Muscle layer of colon (tissue), 2 donors: ENCODE data around the gene R3HDM4.

Source experiments
- H3K27ac ChIP-seq: one replicate; pipeline ENCODE4 v1.7.0; 2013; ENCODE audit warnings: low read depth, mild to moderate bottlenecking, low read length, moderate library complexity
- H3K27me3 ChIP-seq, 2 donors: one replicate each; pipeline ENCODE4 v1.7.0; 2013; ENCODE audit warnings: low read length in 2 of 2, mild to moderate bottlenecking in 2 of 2; ENCODE audit not compliant: insufficient read depth in 2 of 2, control insufficient read depth in 1 of 2
- H3K36me3 ChIP-seq: one replicate; pipeline ENCODE4 v1.7.0; 2013; ENCODE audit warnings: mild to moderate bottlenecking, low read length; ENCODE audit not compliant: insufficient read depth
- H3K4me1 ChIP-seq: one replicate; pipeline ENCODE4 v1.7.0; 2013; ENCODE audit warnings: mild to moderate bottlenecking, low read length; ENCODE audit not compliant: insufficient read depth
- H3K4me3 ChIP-seq, 2 donors: one replicate each; pipeline ENCODE4 v1.7.0; 2013; ENCODE audit warnings: low read length in 2 of 2, low read depth in 1 of 2, mild to moderate bottlenecking in 1 of 2, moderate library complexity in 1 of 2
- H3K9ac ChIP-seq: one replicate; pipeline ENCODE4 v1.7.0; 2013; ENCODE audit warnings: low read length
- H3K9me3 ChIP-seq: one replicate; pipeline ENCODE4 v1.7.0; 2013; ENCODE audit warnings: mild to moderate bottlenecking, low read length
- donor health status: abdominal sarcoma.
- donor health status: Adenocarcinoma of cecum.

R3HDM4 gene

DNA sequence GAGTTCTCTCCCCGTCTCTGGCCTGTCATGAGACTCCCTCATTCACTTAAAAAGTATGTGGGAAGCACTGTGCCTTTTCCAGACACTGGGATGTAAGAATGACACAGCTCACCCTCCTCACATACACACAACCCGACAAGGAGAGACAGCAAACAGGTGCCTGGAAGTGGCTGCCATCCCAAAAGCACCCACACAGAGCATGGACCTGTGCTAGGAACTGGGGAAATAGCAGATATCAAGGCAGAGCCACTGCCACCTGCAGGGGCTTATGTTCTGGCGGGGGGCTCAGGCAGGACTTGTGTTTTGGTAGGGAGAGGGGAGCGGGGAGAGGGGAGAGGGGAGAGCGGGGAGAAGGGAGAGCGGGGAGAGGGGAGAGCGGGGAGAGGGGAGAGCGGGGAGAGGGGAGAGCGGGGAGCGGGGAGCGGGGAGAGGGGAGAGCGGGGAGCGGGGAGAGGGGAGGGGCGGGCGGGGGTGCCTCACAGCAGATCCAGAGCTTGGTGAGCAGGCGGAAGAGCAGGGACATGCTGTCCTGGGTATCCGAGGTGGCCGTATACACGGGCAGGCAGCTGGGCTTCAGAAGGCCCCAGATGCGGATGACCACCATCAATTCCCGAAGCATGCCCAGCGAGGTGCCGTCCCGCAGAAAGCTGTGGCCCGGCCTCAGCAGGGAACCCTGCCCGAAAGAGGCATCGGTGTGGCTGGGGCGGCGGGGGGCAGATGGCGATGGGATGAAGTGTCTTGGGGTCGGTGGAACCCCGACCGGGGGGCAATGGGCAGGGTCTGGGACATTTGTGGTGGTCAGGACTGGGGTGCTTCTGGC is 41.4 kb downstream of the R3HDM4 start:
- no peak overlapping the region for H3K9ac ChIP-seq
- H3K4me3 ChIP-seq: no peak overlapping the region
- no peaks in the 10 kb centered on the region for H3K27me3 ChIP-seq
- peaks cover 43% of the 10 kb centered on the region for H3K36me3 ChIP-seq
- peaks cover 9% of the 10 kb centered on the region for H3K4me1 ChIP-seq
- H3K9me3 ChIP-seq: no peaks in the 10 kb centered on the region
- peak overlapping the region; percentile 68 for H3K27ac ChIP-seq

DNA sequence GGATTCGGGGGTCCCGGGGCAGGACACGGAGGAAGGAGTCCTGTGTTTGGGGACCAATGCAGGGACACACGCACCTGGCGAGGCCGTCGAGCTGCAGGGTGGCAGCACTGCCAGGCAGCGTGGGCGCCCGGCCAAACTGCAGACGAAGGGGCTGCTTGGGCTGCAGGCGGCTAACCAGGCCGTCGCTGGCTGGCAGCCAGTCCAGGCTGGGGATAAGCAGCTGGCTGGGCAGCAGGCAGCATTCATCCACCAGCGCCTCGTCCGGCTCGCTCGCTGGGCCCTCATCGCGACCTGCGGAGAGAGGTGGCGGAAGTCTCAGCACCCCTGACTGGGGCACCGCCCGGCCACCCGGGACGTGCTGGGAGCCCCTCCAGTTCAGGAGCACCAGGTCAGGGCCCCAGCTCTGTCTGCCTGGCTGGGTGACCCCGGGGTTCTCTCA is 42.0 kb downstream of the R3HDM4 start:
- H3K36me3 ChIP-seq: peaks cover 37% of the 10 kb centered on the region
- peak overlapping the region; percentile 68 for H3K27ac ChIP-seq

DNA sequence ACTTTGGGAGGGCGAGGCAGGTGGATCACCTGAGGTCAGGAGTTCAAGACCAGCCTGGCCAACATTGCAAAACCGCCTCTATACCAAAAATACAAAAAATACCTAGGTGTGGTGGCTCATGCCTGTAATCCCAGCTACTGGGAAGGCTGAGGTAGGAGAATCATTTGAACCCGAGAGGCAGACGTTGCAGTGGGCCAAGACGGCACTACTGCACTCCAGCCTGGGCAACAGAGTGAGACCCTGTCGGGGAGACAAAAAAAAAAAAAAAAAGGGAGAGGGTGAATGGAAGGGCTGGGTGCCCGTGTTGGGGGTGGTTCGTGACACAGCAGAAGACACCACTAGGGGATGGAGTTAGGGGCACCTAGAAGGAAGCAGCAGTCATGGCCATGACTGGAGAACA is 42.7 kb downstream of the R3HDM4 start:
- H3K9ac ChIP-seq: no peak overlapping the region
- H3K27me3 ChIP-seq: no peaks in the 10 kb centered on the region
- H3K36me3 ChIP-seq: peaks cover 35% of the 10 kb centered on the region
- no peak overlapping the region for H3K4me3 ChIP-seq
- H3K27ac ChIP-seq: peak overlapping the region; percentile 86
- H3K4me1 ChIP-seq: peaks cover 9% of the 10 kb centered on the region
- no peaks in the 10 kb centered on the region for H3K9me3 ChIP-seq

More for the DNA sequence above, 42.0 kb downstream of the R3HDM4 start:
- Histone ChIP-seq H3K9me3 (no peaks in the 10 kb centered on the region), H3K27me3 (no peaks in the 10 kb centered on the region), H3K9ac (no peak overlapping the region), H3K4me1 (peaks cover 9% of the 10 kb centered on the region), H3K4me3 (no peak overlapping the region)

GRCh38 chr19:869245-870177 is 43.5 kb downstream of the R3HDM4 start:
- Histone ChIP-seq H3K27me3 (no peaks in the 10 kb centered on the region), H3K4me3 (no peak overlapping the region), H3K9ac (no peak overlapping the region), H3K9me3 (no peaks in the 10 kb centered on the region), H3K4me1 (peaks cover 9% of the 10 kb centered on the region), H3K27ac (peak overlapping the region; percentile 86), H3K36me3 (peaks cover 32% of the 10 kb centered on the region)

- H3K4me3 ChIP-seq: no peak overlapping the region
- H3K4me1 ChIP-seq: peaks cover 12% of the 10 kb centered on the region
- H3K27ac ChIP-seq: peak overlapping the region; percentile 86
- peaks cover 25% of the 10 kb centered on the region for H3K36me3 ChIP-seq
- H3K9me3 ChIP-seq: no peaks in the 10 kb centered on the region
- no peaks in the 10 kb centered on the region for H3K27me3 ChIP-seq
- no peak overlapping the region for H3K9ac ChIP-seq
These were observed 44.4 kb downstream of the R3HDM4 start for GRCh38 chr19:868458-869244.

- H3K27me3 ChIP-seq: peaks cover 0 to under 1% of the 10 kb centered on the region in 2 donors
- peaks cover 21% of the 10 kb centered on the region for H3K36me3 ChIP-seq
- H3K9me3 ChIP-seq: no peaks in the 10 kb centered on the region
- H3K9ac ChIP-seq: no peak overlapping the region
- H3K4me3 ChIP-seq: no peak overlapping the region
- H3K4me1 ChIP-seq: peaks cover 13% of the 10 kb centered on the region
- no peak overlapping the region for H3K27ac ChIP-seq
These were observed 45.1 kb downstream of the R3HDM4 start for GRCh38 chr19:867855-868457.

- no peaks in the 10 kb centered on the region for H3K9me3 ChIP-seq
- H3K27ac ChIP-seq: no peak overlapping the region
- peaks cover 21% of the 10 kb centered on the region for H3K36me3 ChIP-seq
- H3K9ac ChIP-seq: no peak overlapping the region
- no peak overlapping the region for H3K4me3 ChIP-seq
- H3K27me3 ChIP-seq: peaks cover 0 to 6% of the 10 kb centered on the region in 2 donors
- H3K4me1 ChIP-seq: peaks cover 16% of the 10 kb centered on the region
These were observed 45.7 kb downstream of the R3HDM4 start for GRCh38 chr19:867301-867793.

DNA sequence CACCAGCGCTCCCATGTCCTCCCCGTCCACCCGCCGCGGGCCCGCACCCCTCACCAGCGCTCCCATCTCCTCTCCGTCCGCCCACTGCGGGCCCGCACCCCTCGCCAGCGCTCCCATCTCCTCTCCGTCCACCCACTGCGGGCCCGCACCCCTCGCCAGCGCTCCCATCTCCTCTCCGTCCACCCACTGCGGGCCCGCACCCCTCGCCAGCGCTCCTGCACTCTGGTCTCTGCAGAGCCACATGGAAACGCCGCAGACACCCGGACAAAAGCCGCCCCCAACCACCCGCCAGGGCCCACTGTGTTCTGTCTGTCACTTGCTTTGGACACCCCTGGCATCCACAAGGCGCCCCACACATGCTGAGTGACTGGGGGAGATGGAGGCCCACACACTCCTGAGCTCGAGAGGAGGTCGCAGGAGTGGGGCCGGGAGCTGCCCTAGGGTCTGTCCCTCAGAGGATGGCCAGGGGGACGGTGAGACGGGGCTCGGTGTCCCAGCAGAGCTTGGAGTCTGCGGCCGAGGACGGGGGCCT is 46.2 kb downstream of the R3HDM4 start:
- H3K4me1 ChIP-seq: peaks cover 16% of the 10 kb centered on the region
- H3K27ac ChIP-seq: no peak overlapping the region
- no peaks in the 10 kb centered on the region for H3K9me3 ChIP-seq
- H3K27me3 ChIP-seq: peaks cover 0 to 7% of the 10 kb centered on the region in 2 donors
- H3K4me3 ChIP-seq: no peak overlapping the region
- no peak overlapping the region for H3K9ac ChIP-seq
- H3K36me3 ChIP-seq: peaks cover 21% of the 10 kb centered on the region

GRCh38 chr19:863315-863620 is 49.8 kb downstream of the R3HDM4 start:
- H3K27ac ChIP-seq: no peak overlapping the region

DNA sequence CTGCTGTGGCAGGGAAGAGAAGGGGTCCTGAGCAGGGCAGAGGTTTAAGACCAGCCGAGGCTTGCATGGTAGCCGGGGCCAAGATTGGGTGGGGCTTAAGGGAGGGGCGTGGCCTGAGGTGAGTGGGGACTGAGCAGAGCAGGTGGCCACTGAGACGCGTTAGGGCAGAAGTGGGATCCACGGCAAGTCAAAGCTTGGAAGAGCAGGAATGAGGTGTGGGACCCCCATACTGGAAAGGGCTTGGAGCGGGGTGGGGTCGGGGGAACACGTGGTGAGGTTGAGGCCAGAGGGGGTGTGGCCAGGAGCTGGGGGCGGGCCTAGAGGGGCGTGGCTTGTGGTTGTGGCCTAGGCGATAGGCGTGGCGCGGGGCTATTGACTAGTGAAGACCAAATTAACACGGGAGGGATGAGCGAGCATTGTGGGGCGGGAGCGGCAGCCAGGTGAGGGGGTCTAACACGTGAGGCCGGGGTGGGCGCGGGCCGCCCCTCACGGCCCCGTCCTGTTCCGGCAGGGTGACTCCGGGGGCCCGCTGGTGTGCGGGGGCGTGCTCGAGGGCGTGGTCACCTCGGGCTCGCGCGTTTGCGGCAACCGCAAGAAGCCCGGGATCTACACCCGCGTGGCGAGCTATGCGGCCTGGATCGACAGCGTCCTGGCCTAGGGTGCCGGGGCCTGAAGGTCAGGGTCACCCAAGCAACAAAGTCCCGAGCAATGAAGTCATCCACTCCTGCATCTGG is 50.3 kb downstream of the R3HDM4 start:
- Histone ChIP-seq H3K27ac (no peak overlapping the region), H3K4me1 (peaks cover 7% of the 10 kb centered on the region), H3K27me3 (peaks cover 8 to 41% of the 10 kb centered on the region in 2 donors), H3K9me3 (no peaks in the 10 kb centered on the region), H3K4me3 (no peak overlapping the region), H3K9ac (no peak overlapping the region), H3K36me3 (peaks cover 6% of the 10 kb centered on the region)

More at GRCh38 chr19:863315-863620, 49.8 kb downstream of the R3HDM4 start:
- H3K36me3 ChIP-seq: peaks cover 6% of the 10 kb centered on the region
- no peak overlapping the region for H3K9ac ChIP-seq
- no peak overlapping the region for H3K4me3 ChIP-seq
- H3K4me1 ChIP-seq: peaks cover 7% of the 10 kb centered on the region
- no peaks in the 10 kb centered on the region for H3K9me3 ChIP-seq
- peaks cover 6 to 40% of the 10 kb centered on the region in 2 donors for H3K27me3 ChIP-seq
